Body of pancreas (tissue), 4 donors: Measurements from ENCODE around the gene CETN2.

Experiments
- POLR2A ChIP-seq, 3 donors: fragments of 450-650 bp; IDR thresholded peaks; one replicate each; pipeline ENCODE4 v1.6.1; 2016; ENCODE audit warnings: antibody characterized with exemption in 3 of 3, mild to moderate bottlenecking in 2 of 3
- TF ChIP-seq, protein P1 (sequence below), 7 experiments: fragments of 450-650 bp in 4 of 7; fragments of 200-600 bp in 3 of 7; sonication (generic) in 3 of 7; IDR thresholded peaks; one replicate each; pipeline ENCODE4 v1.5.1; 2016 to 2019; ENCODE audit warnings: antibody characterized with exemption in 7 of 7

DNA sequence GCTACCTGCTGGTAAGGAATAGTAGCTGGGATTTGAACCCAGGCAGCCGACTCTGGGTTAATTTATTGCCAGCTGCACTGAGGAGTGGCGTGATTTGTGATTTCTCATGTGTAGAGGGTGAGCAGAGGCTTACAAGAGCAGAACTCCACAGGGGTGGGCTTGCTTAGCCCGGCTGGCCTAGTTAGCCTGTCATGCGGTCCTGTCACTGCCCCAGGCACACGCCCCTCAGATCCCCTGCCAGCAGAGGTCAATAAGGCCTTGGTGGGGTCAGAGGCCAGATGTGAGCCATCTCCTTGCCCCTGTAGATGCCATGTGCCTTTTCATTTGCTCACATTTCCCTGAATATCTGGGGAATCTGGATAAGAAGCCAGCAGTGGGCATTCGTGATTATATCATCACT, 13.7 kb upstream of the CETN2 start:
- TF ChIP-seq POLR2A (IDR thresholded peaks at IDR 0.05), result no peak
- TF ChIP-seq, protein P1, sequence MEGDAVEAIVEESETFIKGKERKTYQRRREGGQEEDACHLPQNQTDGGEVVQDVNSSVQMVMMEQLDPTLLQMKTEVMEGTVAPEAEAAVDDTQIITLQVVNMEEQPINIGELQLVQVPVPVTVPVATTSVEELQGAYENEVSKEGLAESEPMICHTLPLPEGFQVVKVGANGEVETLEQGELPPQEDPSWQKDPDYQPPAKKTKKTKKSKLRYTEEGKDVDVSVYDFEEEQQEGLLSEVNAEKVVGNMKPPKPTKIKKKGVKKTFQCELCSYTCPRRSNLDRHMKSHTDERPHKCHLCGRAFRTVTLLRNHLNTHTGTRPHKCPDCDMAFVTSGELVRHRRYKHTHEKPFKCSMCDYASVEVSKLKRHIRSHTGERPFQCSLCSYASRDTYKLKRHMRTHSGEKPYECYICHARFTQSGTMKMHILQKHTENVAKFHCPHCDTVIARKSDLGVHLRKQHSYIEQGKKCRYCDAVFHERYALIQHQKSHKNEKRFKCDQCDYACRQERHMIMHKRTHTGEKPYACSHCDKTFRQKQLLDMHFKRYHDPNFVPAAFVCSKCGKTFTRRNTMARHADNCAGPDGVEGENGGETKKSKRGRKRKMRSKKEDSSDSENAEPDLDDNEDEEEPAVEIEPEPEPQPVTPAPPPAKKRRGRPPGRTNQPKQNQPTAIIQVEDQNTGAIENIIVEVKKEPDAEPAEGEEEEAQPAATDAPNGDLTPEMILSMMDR (IDR thresholded peaks at IDR 0.05), result no peak
